CD8-positive, alpha-beta memory T cell (primary cell): ENCODE results near the gene SSC5D. TPM values are rescaled to one million over a fixed set of nuclear protein-coding genes. Genes with fewer than 3 reads are reported as not detected.
A peak's percentile ranks its signal among the peaks of the same experiment; 100 is the strongest.

ENCODE experiments used
- CTCF ChIA-PET: fragments of 350-600 bp; sonication (Branson Sonifier 250); formaldehyde crosslinking; loops from one replicate; lab custom pipeline; 2021; ENCODE audit warnings: antibody characterized with exemption; lab: Charles Lee
- POLR2A ChIA-PET: fragments of 350-600 bp; sonication (Branson Sonifier 250); formaldehyde crosslinking; loops from one replicate; lab custom pipeline; 2021; ENCODE audit warnings: antibody characterized with exemption; lab: Charles Lee
- DNase-seq, 5 donors: peaks; one replicate each; pipeline versions ENCODE4 v3.0.0 to v3.0.0-alpha.2; 2020 to 2022; ENCODE audit warnings: mixed read lengths in 1 of 5
- H3K27ac ChIP-seq: one replicate; pipeline ENCODE4 v1.7.0; 2013; ENCODE audit warnings: low read depth, mild to moderate bottlenecking, low read length, moderate library complexity
- H3K27me3 ChIP-seq: 2 replicates; pipeline ENCODE4 v1.7.0; 2013; ENCODE audit warnings: low read length, mild to moderate bottlenecking; ENCODE audit not compliant: insufficient read depth, poor library complexity, severe bottlenecking
- H3K36me3 ChIP-seq: 2 replicates; pipeline ENCODE4 v1.7.0; 2013; ENCODE audit warnings: mild to moderate bottlenecking, low read length, moderate library complexity; ENCODE audit not compliant: insufficient read depth
- H3K4me1 ChIP-seq: 2 replicates; pipeline ENCODE4 v1.7.0; 2013; ENCODE audit warnings: mild to moderate bottlenecking, low read length, moderate library complexity; ENCODE audit not compliant: insufficient read depth
- H3K4me3 ChIP-seq: 2 replicates; pipeline ENCODE4 v1.7.0; 2013; ENCODE audit warnings: mild to moderate bottlenecking, low read length
- H3K9me3 ChIP-seq: 2 replicates; pipeline ENCODE4 v1.7.0; 2013; ENCODE audit warnings: mild to moderate bottlenecking, low read length
- H3K27ac Mint-ChIP-seq, 8 donors: one replicate each; pipeline ENCODE4 v1.8.0; 2020 to 2021; ENCODE audit warnings: mixed read lengths in 8 of 8, mild to moderate bottlenecking in 6 of 8, inconsistent platforms in 3 of 8, moderate library complexity in 3 of 8
- H3K27me3 Mint-ChIP-seq, 2 donors: one replicate each; pipeline ENCODE4 v1.8.0; 2020 to 2021; ENCODE audit warnings: mixed read lengths in 2 of 2, mild to moderate bottlenecking in 1 of 2, moderate library complexity in 1 of 2
- H3K36me3 Mint-ChIP-seq, 3 donors: one replicate each; pipeline ENCODE4 v1.8.0; 2020 to 2021; ENCODE audit warnings: mixed read lengths in 3 of 3, inconsistent platforms in 1 of 3, mild to moderate bottlenecking in 1 of 3
- H3K4me1 Mint-ChIP-seq, 3 donors: one replicate each; pipeline ENCODE4 v1.8.0; 2020 to 2021; ENCODE audit warnings: mixed read lengths in 3 of 3, inconsistent platforms in 1 of 3, mild to moderate bottlenecking in 1 of 3
- H3K4me3 Mint-ChIP-seq, 7 donors: one replicate each; pipeline ENCODE4 v1.8.0; 2020 to 2021; ENCODE audit warnings: mixed read lengths in 7 of 7, mild to moderate bottlenecking in 6 of 7, moderate library complexity in 4 of 7, inconsistent platforms in 2 of 7
- H3K9me3 Mint-ChIP-seq, 5 donors: one replicate each; pipeline ENCODE4 v1.8.0; 2020 to 2022; ENCODE audit warnings: mixed read lengths in 5 of 5, mild to moderate bottlenecking in 3 of 5, moderate library complexity in 2 of 5, inconsistent platforms in 1 of 5
- polyA plus RNA-seq: library from polyadenylated mRNA; unstranded; fragments of 300-500 nt; fragmentation: Illumina TruSeq; gene quantifications from one replicate; pipeline ENCODE4 v1.2.3, GENCODE V29; 2021
- total RNA-seq, 2 experiments: library from RNA; stranded (reverse); gene quantifications; one replicate each; pipeline ENCODE4 v1.2.3, GENCODE V29; 2021

Gene SSC5D
- total and polyA plus RNA-seq, 3 experiments from 2014 or later = 0.35 to 1.2 TPM; not detected in 1

DNA sequence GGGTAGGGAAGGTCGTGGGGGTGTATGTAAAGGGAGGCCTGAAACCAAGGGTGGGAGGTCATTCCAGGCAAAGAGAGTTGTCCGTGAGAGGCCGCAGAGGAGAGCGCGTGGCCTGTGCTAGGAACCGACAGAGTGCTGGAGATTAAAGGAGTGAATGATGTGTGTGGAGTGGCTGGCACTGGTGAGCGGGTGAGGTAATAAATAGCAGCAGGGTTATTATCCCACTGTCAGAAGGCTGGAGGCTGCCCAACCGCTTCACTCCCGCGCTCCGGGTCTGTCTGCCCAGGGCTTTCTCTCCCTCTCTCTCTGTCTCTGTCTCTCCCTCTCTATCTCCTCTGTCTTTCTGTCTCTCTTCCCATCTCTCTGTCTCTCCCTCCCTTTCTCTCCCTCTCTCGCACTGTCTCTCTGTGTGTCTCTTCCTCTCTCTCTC lies 75.0 kb downstream of the SSC5D start:
- CTCF ChIA-PET = no interaction called here
- H3K27ac Mint-ChIP-seq = peak overlapping the region in 1 of 8 donors; percentile 58

DNA sequence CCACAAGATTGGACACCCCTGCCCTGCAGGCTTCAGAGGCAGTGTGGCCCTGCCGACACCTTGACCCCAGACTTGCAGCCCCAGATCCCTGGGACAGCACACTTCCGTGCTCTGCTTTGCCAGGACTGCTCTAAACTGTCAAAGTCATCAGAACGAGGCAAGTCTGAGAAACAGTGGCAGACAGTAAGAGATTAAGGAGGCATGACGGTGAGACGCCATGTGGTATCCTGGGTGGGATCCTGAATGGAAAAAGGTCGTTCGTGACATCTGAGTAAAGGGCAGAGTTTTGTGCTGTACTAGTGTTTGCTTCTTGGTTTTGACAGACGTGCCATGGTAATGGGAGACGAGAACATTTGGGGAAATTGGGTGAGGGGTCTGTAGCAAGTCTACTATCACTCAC lies 78.6 kb downstream of the SSC5D start:
- POLR2A ChIA-PET = no interaction called here
- Histone ChIP-seq H3K4me1 (no peaks in the 10 kb centered on the region), H3K36me3 (no peaks in the 10 kb centered on the region), H3K27ac (no peak overlapping the region), H3K27me3 (no peaks in the 10 kb centered on the region), H3K9me3 (no peaks in the 10 kb centered on the region), H3K4me3 (no peak overlapping the region)
- peaks cover 10 to 18% of the 10 kb centered on the region in 2 donors for H3K27me3 Mint-ChIP-seq
- CTCF ChIA-PET = no interaction called here
- H3K4me3 Mint-ChIP-seq = no peak overlapping the region
- H3K27ac Mint-ChIP-seq = no peak overlapping the region
- H3K9me3 Mint-ChIP-seq = no peaks in the 10 kb centered on the region
- H3K4me1 Mint-ChIP-seq = no peaks in the 10 kb centered on the region
- no peaks in the 10 kb centered on the region for H3K36me3 Mint-ChIP-seq
- no peak for DNase-seq

More for the DNA sequence above, 75.0 kb downstream of the SSC5D start:
- Mint-ChIP-seq H3K9me3 (peaks cover 0 to 8% (median 0%) of the 10 kb centered on the region in 5 donors), H3K36me3 (no peaks in the 10 kb centered on the region), H3K4me3 (no peak overlapping the region), H3K4me1 (no peaks in the 10 kb centered on the region), H3K27me3 (peaks cover 24 to 33% of the 10 kb centered on the region in 2 donors)
- no peaks in the 10 kb centered on the region for H3K36me3 ChIP-seq
- no peak overlapping the region for H3K27ac ChIP-seq
- H3K4me1 ChIP-seq = no peaks in the 10 kb centered on the region
- H3K4me3 ChIP-seq = no peak overlapping the region
- H3K9me3 ChIP-seq = no peaks in the 10 kb centered on the region
- no peak for DNase-seq
- POLR2A ChIA-PET = no interaction called here
- no peaks in the 10 kb centered on the region for H3K27me3 ChIP-seq

- ChIA-PET CTCF (no interaction called here), POLR2A (no interaction called here)
- peaks cover 11 to 18% of the 10 kb centered on the region in 2 donors for H3K27me3 Mint-ChIP-seq
- Histone ChIP-seq H3K27ac (no peak overlapping the region), H3K4me1 (no peaks in the 10 kb centered on the region), H3K9me3 (no peaks in the 10 kb centered on the region), H3K36me3 (no peaks in the 10 kb centered on the region), H3K27me3 (no peaks in the 10 kb centered on the region), H3K4me3 (no peak overlapping the region)
- H3K9me3 Mint-ChIP-seq = no peaks in the 10 kb centered on the region
- no peaks in the 10 kb centered on the region for H3K4me1 Mint-ChIP-seq
- H3K4me3 Mint-ChIP-seq = no peak overlapping the region
- no peaks in the 10 kb centered on the region for H3K36me3 Mint-ChIP-seq
- no peak overlapping the region for H3K27ac Mint-ChIP-seq
- DNase-seq = no peak
These were observed 79.6 kb downstream of the SSC5D start for GRCh38 chr19:55567708-55568328.

Other genes with a start within 250 kb of the SSC5D start
- 100 to 1,000 TPM; 216 to 225 TPM for gene PPP6R1, start 229.4 kb upstream of the SSC5D start, total RNA-seq
- gene PPP6R1, start 229.4 kb upstream of the SSC5D start, polyA plus RNA-seq = 143 TPM
- gene HSPBP1, start 208.3 kb upstream of the SSC5D start, total RNA-seq = 10 to 100 TPM; 82.9 to 84.1 TPM
- 46.4 TPM for gene HSPBP1, start 208.3 kb upstream of the SSC5D start, polyA plus RNA-seq
- gene BRSK1, start 204.4 kb upstream of the SSC5D start, total RNA-seq = 1 to 10 TPM; 4.1 to 5.7 TPM
- 0.82 TPM for gene BRSK1, start 204.4 kb upstream of the SSC5D start, polyA plus RNA-seq
- gene TMEM150B, start 163.1 kb upstream of the SSC5D start, total RNA-seq = under 1 TPM in 1 of 2 experiments, not detected in 1; 0.53 TPM
- gene TMEM150B, start 163.1 kb upstream of the SSC5D start, polyA plus RNA-seq = not detected
- gene KMT5C, start 148.6 kb upstream of the SSC5D start, total RNA-seq = 10 to 100 TPM; 14.6 to 15.0 TPM
- gene KMT5C, start 148.6 kb upstream of the SSC5D start, polyA plus RNA-seq = 1.6 TPM
- not detected for gene COX6B2, start 133.7 kb upstream of the SSC5D start, total RNA-seq
- not detected for gene COX6B2, start 133.7 kb upstream of the SSC5D start, polyA plus RNA-seq
- not detected for gene GARIN5B, start 125.2 kb upstream of the SSC5D start, total RNA-seq
- not detected for gene GARIN5B, start 125.2 kb upstream of the SSC5D start, polyA plus RNA-seq
- under 1 TPM; 0.27 to 0.37 TPM for gene IL11, start 118.0 kb upstream of the SSC5D start, total RNA-seq
- not detected for gene IL11, start 118.0 kb upstream of the SSC5D start, polyA plus RNA-seq
- not detected for gene TMEM190, start 111.6 kb upstream of the SSC5D start, total RNA-seq
- not detected for gene TMEM190, start 111.6 kb upstream of the SSC5D start, polyA plus RNA-seq
- gene TMEM238, start 104.1 kb upstream of the SSC5D start, total RNA-seq = 10 to 100 TPM; 13.3 to 14.1 TPM
- 1.9 TPM for gene TMEM238, start 104.1 kb upstream of the SSC5D start, polyA plus RNA-seq
- 1,000 to 10,000 TPM; 2,376 to 2,381 TPM for gene RPL28, start 102.5 kb upstream of the SSC5D start, total RNA-seq
- 615 TPM for gene RPL28, start 102.5 kb upstream of the SSC5D start, polyA plus RNA-seq
- gene UBE2S, start 80.6 kb upstream of the SSC5D start, total RNA-seq = 100 to 1,000 TPM; 263 to 291 TPM
- 42.5 TPM for gene UBE2S, start 80.6 kb upstream of the SSC5D start, polyA plus RNA-seq
- gene SHISA7, start 45.1 kb upstream of the SSC5D start, total RNA-seq = not detected
- gene SHISA7, start 45.1 kb upstream of the SSC5D start, polyA plus RNA-seq = not detected
- 10 to 100 TPM; 33.7 to 38.8 TPM for gene ISOC2, start 26.8 kb upstream of the SSC5D start, total RNA-seq
- 32.0 TPM for gene ISOC2, start 26.8 kb upstream of the SSC5D start, polyA plus RNA-seq
- not detected for gene C19orf85, start 23.7 kb upstream of the SSC5D start, total RNA-seq
- gene C19orf85, start 23.7 kb upstream of the SSC5D start, polyA plus RNA-seq = not detected
- 1 to 10 TPM; 8.3 to 8.7 TPM for gene ZNF628, start 11.8 kb upstream of the SSC5D start, total RNA-seq
- gene ZNF628, start 11.8 kb upstream of the SSC5D start, polyA plus RNA-seq = 0.36 TPM
- gene NAT14, start 3.2 kb upstream of the SSC5D start, total RNA-seq = 10 to 100 TPM; 27.5 to 28.4 TPM
- 7.0 TPM for gene NAT14, start 3.2 kb upstream of the SSC5D start, polyA plus RNA-seq
- gene SBK2, start 48.7 kb downstream of the SSC5D start, total RNA-seq = not detected
- not detected for gene SBK2, start 48.7 kb downstream of the SSC5D start, polyA plus RNA-seq
- gene SBK3, start 57.1 kb downstream of the SSC5D start, total RNA-seq = not detected
- gene SBK3, start 57.1 kb downstream of the SSC5D start, polyA plus RNA-seq = not detected
- gene ZNF579, start 92.4 kb downstream of the SSC5D start, total RNA-seq = 1 to 10 TPM; 6.0 to 6.6 TPM
- gene ZNF579, start 92.4 kb downstream of the SSC5D start, polyA plus RNA-seq = 0.35 TPM
- gene FIZ1, start 111.1 kb downstream of the SSC5D start, total RNA-seq = 10 to 100 TPM; 23.9 to 25.8 TPM
- 4.6 TPM for gene FIZ1, start 111.1 kb downstream of the SSC5D start, polyA plus RNA-seq
- 10 to 100 TPM; 13.9 to 15.8 TPM for gene ZNF524, start 111.9 kb downstream of the SSC5D start, total RNA-seq
- gene ZNF524, start 111.9 kb downstream of the SSC5D start, polyA plus RNA-seq = 35.9 TPM
- gene ZNF865, start 117.2 kb downstream of the SSC5D start, total RNA-seq = 10 to 100 TPM; 12.7 to 15.3 TPM
- gene ZNF865, start 117.2 kb downstream of the SSC5D start, polyA plus RNA-seq = 0.21 TPM
- gene ZNF784, start 136.1 kb downstream of the SSC5D start, total RNA-seq = 1 to 10 TPM; 2.6 to 2.9 TPM
- gene ZNF784, start 136.1 kb downstream of the SSC5D start, polyA plus RNA-seq = 1.0 TPM
- 10 to 100 TPM; 39.6 to 41.3 TPM for gene ZNF580, start 152.6 kb downstream of the SSC5D start, total RNA-seq
- 15.2 TPM for gene ZNF580, start 152.6 kb downstream of the SSC5D start, polyA plus RNA-seq
- 10 to 100 TPM; 32.8 to 34.4 TPM for gene ZNF581, start 155.2 kb downstream of the SSC5D start, total RNA-seq
- 23.4 TPM for gene ZNF581, start 155.2 kb downstream of the SSC5D start, polyA plus RNA-seq
- gene CCDC106, start 159.8 kb downstream of the SSC5D start, total RNA-seq = 1 to 10 TPM; 2.0 to 2.2 TPM
- 0.54 TPM for gene CCDC106, start 159.8 kb downstream of the SSC5D start, polyA plus RNA-seq
- 100 to 1,000 TPM; 374 to 386 TPM for gene U2AF2, start 166.6 kb downstream of the SSC5D start, total RNA-seq
- gene U2AF2, start 166.6 kb downstream of the SSC5D start, polyA plus RNA-seq = 9.5 TPM
- 10 to 100 TPM; 39.0 to 40.2 TPM for gene EPN1, start 186.8 kb downstream of the SSC5D start, total RNA-seq
- gene EPN1, start 186.8 kb downstream of the SSC5D start, polyA plus RNA-seq = 20.2 TPM
- gene NLRP9, start 250.0 kb downstream of the SSC5D start, total RNA-seq = not detected
- gene NLRP9, start 250.0 kb downstream of the SSC5D start, polyA plus RNA-seq = not detected